Measurements from ENCODE around the gene FYCO1.

Gene FYCO1

DNA sequence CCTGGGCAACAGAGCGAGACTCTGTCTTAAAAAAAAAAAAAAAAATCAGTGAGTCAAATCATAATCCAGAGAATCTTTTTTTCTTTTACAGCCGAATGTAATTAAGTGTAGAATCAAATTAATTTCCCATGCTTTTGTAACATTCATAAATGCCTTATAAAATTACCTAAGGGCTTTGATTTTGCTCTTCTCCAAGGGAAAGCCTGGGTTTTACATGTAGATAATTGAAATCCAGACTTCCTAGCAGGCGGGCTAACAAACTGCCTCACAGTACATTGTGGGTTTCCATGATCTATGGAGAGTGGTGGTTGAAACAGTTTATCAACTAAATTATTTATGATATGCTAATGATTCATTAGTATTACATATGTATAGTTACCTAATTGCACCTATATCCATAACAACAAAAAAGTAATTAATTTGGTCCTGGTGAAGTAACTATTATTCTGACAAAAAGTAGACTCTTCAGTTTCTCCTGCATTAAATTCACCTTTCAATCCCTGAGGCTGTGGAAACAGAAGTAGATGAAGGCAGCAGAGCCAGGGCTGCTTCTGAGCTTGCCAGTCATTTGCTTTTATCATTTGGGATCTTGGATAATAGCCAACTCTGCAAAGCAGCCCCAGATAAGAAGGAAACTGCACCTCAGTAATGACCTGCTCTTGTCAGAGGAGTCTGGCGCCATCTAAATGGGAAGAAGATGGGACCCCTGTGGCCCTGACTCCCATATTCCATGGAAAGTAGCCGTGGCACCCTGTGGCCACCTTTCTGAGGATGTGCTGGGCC is 99.7 kb downstream of the FYCO1 start:
- no peak overlapping the region for H3K4me3 ChIP-seq (ENCODE audit: control insufficient read depth, low read depth, low read length)
- TF ChIP-seq, protein P1, sequence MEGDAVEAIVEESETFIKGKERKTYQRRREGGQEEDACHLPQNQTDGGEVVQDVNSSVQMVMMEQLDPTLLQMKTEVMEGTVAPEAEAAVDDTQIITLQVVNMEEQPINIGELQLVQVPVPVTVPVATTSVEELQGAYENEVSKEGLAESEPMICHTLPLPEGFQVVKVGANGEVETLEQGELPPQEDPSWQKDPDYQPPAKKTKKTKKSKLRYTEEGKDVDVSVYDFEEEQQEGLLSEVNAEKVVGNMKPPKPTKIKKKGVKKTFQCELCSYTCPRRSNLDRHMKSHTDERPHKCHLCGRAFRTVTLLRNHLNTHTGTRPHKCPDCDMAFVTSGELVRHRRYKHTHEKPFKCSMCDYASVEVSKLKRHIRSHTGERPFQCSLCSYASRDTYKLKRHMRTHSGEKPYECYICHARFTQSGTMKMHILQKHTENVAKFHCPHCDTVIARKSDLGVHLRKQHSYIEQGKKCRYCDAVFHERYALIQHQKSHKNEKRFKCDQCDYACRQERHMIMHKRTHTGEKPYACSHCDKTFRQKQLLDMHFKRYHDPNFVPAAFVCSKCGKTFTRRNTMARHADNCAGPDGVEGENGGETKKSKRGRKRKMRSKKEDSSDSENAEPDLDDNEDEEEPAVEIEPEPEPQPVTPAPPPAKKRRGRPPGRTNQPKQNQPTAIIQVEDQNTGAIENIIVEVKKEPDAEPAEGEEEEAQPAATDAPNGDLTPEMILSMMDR (IDR thresholded peaks at IDR 0.05; ENCODE audit: control insufficient read depth, insufficient read depth, low read depth, low read length, missing control alignments), result no peak
- no peak for DNase-seq (ENCODE audit: low read depth)

GRCh38 chr3:45894015-45894414 is 101.6 kb downstream of the FYCO1 start:
- TF ChIP-seq, protein P1 (IDR thresholded peaks at IDR 0.05; ENCODE audit: control insufficient read depth, insufficient read depth, low read depth, low read length, missing control alignments), result no peak
- H3K4me3 ChIP-seq (ENCODE audit: control insufficient read depth, low read depth, low read length), result no peak overlapping the region
- no peak for DNase-seq (ENCODE audit: low read depth)

GRCh38 chr3:45892161-45892560 is 103.5 kb downstream of the FYCO1 start:
- H3K4me3 ChIP-seq (ENCODE audit: control insufficient read depth, low read depth, low read length), result no peak overlapping the region
- TF ChIP-seq, protein P1 (IDR thresholded peaks at IDR 0.05; ENCODE audit: control insufficient read depth, insufficient read depth, low read depth, low read length, missing control alignments), result no peak
- DNase-seq (ENCODE audit: low read depth), result no peak

DNA sequence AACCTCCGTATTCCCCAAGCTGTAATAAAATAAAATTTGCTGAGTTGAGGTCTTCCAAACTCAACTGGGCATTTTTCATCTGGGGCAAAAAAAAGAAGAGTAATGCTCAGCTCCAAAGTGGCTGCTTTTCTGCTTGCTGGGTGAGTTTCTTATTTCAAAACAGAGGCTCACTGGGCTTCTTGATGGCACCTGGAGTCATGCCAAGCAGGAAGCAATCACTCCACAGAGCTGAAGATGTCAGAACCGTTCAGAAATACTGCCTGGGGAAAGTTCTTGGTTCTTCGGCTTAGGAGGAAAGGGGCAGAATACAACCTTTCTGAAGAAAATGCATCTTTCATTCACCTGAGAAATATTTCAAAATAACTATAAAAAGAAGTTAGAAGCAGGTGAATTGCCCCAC is 105.2 kb downstream of the FYCO1 start:
- no peak overlapping the region for H3K4me3 ChIP-seq (ENCODE audit: control insufficient read depth, low read depth, low read length)
- no peak for DNase-seq (ENCODE audit: low read depth)
- TF ChIP-seq, protein P1 (IDR thresholded peaks at IDR 0.05; ENCODE audit: control insufficient read depth, insufficient read depth, low read depth, low read length, missing control alignments), result no peak

DNA sequence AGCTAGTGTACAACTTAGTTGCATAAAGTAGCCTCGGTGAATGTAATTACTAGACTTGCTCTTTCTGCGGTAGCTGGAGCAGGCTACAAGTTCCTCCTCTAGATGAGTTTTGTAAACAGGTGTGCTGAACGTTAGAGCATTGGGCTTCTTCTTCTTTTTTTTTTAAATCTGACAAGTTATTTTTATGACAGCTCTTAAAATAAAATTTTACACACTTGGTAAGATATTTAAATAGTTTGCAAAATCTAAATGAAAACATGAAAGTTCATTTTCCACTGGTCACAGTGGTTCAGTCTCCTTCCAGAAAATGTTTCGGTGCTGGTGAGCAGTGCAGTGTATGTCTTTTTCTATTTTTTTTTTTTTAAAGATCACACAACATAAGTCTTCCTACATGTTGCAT is 106.3 kb downstream of the FYCO1 start:
- no peak overlapping the region for H3K4me3 ChIP-seq (ENCODE audit: control insufficient read depth, low read depth, low read length)
- TF ChIP-seq, protein P1 (IDR thresholded peaks at IDR 0.05; ENCODE audit: control insufficient read depth, insufficient read depth, low read depth, low read length, missing control alignments), result no peak
- DNase-seq (ENCODE audit: low read depth), result no peak

GRCh38 chr3:45887759-45888511 is 107.7 kb downstream of the FYCO1 start:
- DNase-seq (ENCODE audit: low read depth), result no peak
- TF ChIP-seq, protein P1 (IDR thresholded peaks at IDR 0.05; ENCODE audit: control insufficient read depth, insufficient read depth, low read depth, low read length, missing control alignments), result no peak
- no peak overlapping the region for H3K4me3 ChIP-seq (ENCODE audit: control insufficient read depth, low read depth, low read length)

Measured in AG09309 (cell line).